Loucy (cell line): ENCODE data around the gene DLG2.

Experiments
- H2AFZ ChIP-seq: fragments of 200-600 bp; sonication (generic); 2 replicates; pipeline ENCODE4 v1.6.0; 2016; ENCODE audit warnings: antibody characterized with exemption, mild to moderate bottlenecking, low read length, moderate library complexity
- H3F3A ChIP-seq: fragments of 200-600 bp; 2 replicates; pipeline ENCODE4 v1.6.0; 2016; ENCODE audit warnings: antibody characterized with exemption, low read depth, mild to moderate bottlenecking
- H3K27me3 ChIP-seq: fragments of 200-600 bp; sonication (generic); 2 replicates; pipeline ENCODE4 v1.6.1; 2014; ENCODE audit warnings: low read length, mild to moderate bottlenecking; ENCODE audit not compliant: insufficient read depth, poor library complexity, severe bottlenecking
- H3K36me3 ChIP-seq: fragments of 200-600 bp; sonication (generic); 2 replicates; pipeline ENCODE4 v1.6.1; 2016; ENCODE audit warnings: low read length; ENCODE audit not compliant: insufficient read depth
- H3K4me1 ChIP-seq: fragments of 200-600 bp; sonication (generic); 2 replicates; pipeline ENCODE4 v1.5.1; 2014; ENCODE audit warnings: low read length, mild to moderate bottlenecking; ENCODE audit not compliant: insufficient read depth, poor library complexity, severe bottlenecking
- H3K4me2 ChIP-seq: fragments of 200-600 bp; sonication (generic); 2 replicates; pipeline ENCODE4 v1.6.0; 2014; ENCODE audit warnings: antibody characterized with exemption, low read length, low read depth, mild to moderate bottlenecking; ENCODE audit not compliant: poor library complexity, severe bottlenecking
- H3K4me3 ChIP-seq: fragments of 200-600 bp; sonication (generic); 2 replicates; pipeline ENCODE4 v1.5.1; 2014; ENCODE audit warnings: low read length, mild to moderate bottlenecking, mixed read lengths; ENCODE audit not compliant: poor library complexity, severe bottlenecking
- H3K79me2 ChIP-seq: fragments of 200-600 bp; sonication (generic); 2 replicates; pipeline ENCODE4 v1.6.1; 2014; ENCODE audit warnings: low read length; ENCODE audit not compliant: insufficient read depth
- H3K9ac ChIP-seq: fragments of 200-600 bp; sonication (generic); 2 replicates; pipeline ENCODE4 v1.6.0; 2014; ENCODE audit warnings: mild to moderate bottlenecking, low read depth, low read length, moderate library complexity; ENCODE audit not compliant: poor library complexity, severe bottlenecking
- H3K9me2 ChIP-seq: fragments of 200-600 bp; sonication (generic); replicated peaks from 2 replicates; pipeline ENCODE4 v1.6.1; 2016; ENCODE audit warnings: low read depth, low read length, mixed read lengths
- H3K9me3 ChIP-seq: fragments of 200-600 bp; sonication (generic); 2 replicates; pipeline ENCODE4 v1.6.1; 2014; ENCODE audit warnings: mild to moderate bottlenecking, antibody characterized with exemption, low read length, low read depth; ENCODE audit not compliant: insufficient read depth
- H4K20me1 ChIP-seq: fragments of 200-600 bp; sonication (generic); 2 replicates; pipeline ENCODE4 v1.6.0; 2014; ENCODE audit warnings: antibody characterized with exemption, low read length, mild to moderate bottlenecking; ENCODE audit not compliant: insufficient read depth, poor library complexity, severe bottlenecking
- EZH2phosphoT487 ChIP-seq: fragments of 200-600 bp; IDR thresholded peaks from 2 replicates; pipeline ENCODE4 v1.6.1; 2018; ENCODE audit warnings: antibody characterized with exemption, mild to moderate bottlenecking, moderate library complexity, borderline replicate concordance
- TF ChIP-seq, protein P1 (sequence below): fragments of 200-600 bp; sonication (generic); conservative IDR thresholded peaks from 2 replicates; pipeline ENCODE4 v1.5.1; 2014; ENCODE audit warnings: mild to moderate bottlenecking, antibody characterized with exemption, low read length

The DLG2 gene

DNA sequence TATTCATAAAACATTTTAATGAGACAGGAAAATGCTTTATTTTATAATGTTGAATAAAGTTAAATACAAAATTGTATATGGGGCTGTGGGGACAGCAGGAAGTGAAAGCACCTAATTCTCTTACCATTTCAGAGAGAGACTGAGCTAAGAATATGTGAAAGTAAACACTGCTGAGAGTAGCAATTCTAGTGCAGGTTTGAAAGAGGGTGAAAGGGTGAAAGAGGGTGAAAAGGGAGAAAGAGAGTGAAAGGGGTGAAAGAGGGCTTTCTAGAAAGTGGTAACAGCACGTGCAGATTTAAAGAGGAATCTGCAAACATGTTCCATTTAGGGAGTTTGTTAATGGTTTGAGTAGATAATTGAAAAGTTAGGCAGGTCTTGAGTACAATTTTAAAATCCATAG lies 1689.0 kb downstream of the DLG2 start:
- Histone ChIP-seq H4K20me1 (no peaks in the 10 kb centered on the region), H2AFZ (no peak overlapping the region), H3K9me2 (no peaks in the 10 kb centered on the region), H3K27me3 (no peaks in the 10 kb centered on the region), H3F3A (no peaks in the 10 kb centered on the region), H3K36me3 (no peaks in the 10 kb centered on the region), H3K4me2 (no peak overlapping the region), H3K79me2 (no peaks in the 10 kb centered on the region), H3K4me1 (no peaks in the 10 kb centered on the region), H3K4me3 (no peak overlapping the region), H3K9me3 (no peaks in the 10 kb centered on the region), H3K9ac (no peak overlapping the region)
- TF ChIP-seq EZH2phosphoT487, result no peak
- TF ChIP-seq, protein P1, sequence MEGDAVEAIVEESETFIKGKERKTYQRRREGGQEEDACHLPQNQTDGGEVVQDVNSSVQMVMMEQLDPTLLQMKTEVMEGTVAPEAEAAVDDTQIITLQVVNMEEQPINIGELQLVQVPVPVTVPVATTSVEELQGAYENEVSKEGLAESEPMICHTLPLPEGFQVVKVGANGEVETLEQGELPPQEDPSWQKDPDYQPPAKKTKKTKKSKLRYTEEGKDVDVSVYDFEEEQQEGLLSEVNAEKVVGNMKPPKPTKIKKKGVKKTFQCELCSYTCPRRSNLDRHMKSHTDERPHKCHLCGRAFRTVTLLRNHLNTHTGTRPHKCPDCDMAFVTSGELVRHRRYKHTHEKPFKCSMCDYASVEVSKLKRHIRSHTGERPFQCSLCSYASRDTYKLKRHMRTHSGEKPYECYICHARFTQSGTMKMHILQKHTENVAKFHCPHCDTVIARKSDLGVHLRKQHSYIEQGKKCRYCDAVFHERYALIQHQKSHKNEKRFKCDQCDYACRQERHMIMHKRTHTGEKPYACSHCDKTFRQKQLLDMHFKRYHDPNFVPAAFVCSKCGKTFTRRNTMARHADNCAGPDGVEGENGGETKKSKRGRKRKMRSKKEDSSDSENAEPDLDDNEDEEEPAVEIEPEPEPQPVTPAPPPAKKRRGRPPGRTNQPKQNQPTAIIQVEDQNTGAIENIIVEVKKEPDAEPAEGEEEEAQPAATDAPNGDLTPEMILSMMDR, result no peak

DNA sequence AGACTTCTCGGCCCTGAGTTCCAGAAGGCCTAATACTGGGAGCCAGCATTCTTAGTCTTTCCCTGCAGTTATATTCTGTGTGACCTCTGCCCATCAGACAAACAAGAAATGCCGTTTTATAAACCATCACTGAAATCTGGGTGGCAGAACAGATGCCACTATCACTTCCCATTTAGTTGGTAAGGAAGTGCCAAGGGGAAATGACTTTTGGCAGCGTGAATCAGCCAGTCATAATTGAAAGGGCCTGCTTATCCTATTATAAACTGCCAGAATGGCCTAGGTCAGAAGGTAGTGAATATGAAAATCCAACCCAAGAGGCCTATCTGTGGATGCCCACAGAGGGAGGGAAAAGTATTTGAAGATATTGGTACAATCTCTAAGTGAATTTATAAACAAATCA lies 1694.1 kb downstream of the DLG2 start:
- Histone ChIP-seq H3K4me3 (no peak overlapping the region), H3K9me2 (no peaks in the 10 kb centered on the region; the same call in 1 of the 2 replicates), H3K36me3 (no peaks in the 10 kb centered on the region), H4K20me1 (no peaks in the 10 kb centered on the region), H3K79me2 (no peaks in the 10 kb centered on the region), H2AFZ (no peak overlapping the region), H3K4me1 (no peaks in the 10 kb centered on the region), H3K4me2 (no peak overlapping the region), H3K9me3 (no peaks in the 10 kb centered on the region), H3K9ac (no peak overlapping the region), H3F3A (no peaks in the 10 kb centered on the region), H3K27me3 (no peaks in the 10 kb centered on the region)
- TF ChIP-seq, protein P1, result no peak
- no peak for TF ChIP-seq EZH2phosphoT487

DNA sequence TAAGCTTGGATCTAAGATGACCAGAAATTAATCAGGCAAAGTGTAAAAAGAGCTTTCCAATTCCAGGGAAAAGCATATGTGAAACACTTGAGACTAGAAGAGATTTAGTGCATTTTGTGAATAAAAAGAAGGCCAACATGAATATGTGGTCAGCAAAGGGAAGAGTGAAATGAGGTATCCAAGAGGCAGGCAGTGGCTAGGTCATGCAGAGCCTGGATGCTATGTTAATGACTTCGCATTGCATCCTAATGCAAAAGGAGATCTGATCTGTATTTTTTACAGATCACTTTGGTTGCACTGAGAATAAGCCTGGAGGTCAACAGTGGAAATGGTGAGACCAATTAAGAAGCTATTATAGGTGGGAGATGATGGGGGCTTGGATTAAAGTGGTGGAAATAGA lies 1699.7 kb downstream of the DLG2 start:
- no peaks in the 10 kb centered on the region for H4K20me1 ChIP-seq
- TF ChIP-seq, protein P1, result no peak
- TF ChIP-seq EZH2phosphoT487, result no peak

More for the DNA sequence above, 1699.7 kb downstream of the DLG2 start:
- Histone ChIP-seq H3K4me2 (no peak overlapping the region), H2AFZ (no peak overlapping the region), H3K4me1 (no peaks in the 10 kb centered on the region), H3K79me2 (no peaks in the 10 kb centered on the region), H3K9me2 (no peaks in the 10 kb centered on the region; the same call in 1 of the 2 replicates), H3K4me3 (no peak overlapping the region), H3K9ac (no peak overlapping the region), H3K27me3 (no peaks in the 10 kb centered on the region), H3F3A (no peaks in the 10 kb centered on the region), H3K9me3 (no peaks in the 10 kb centered on the region), H3K36me3 (no peaks in the 10 kb centered on the region)
